ENCODE measurements around the gene WFDC9. TPM values are rescaled to one million over a fixed set of nuclear protein-coding genes. Genes with fewer than 3 reads are reported as not detected.

Gene WFDC9
- total and polyA plus RNA-seq, 4 donors, result not detected

DNA sequence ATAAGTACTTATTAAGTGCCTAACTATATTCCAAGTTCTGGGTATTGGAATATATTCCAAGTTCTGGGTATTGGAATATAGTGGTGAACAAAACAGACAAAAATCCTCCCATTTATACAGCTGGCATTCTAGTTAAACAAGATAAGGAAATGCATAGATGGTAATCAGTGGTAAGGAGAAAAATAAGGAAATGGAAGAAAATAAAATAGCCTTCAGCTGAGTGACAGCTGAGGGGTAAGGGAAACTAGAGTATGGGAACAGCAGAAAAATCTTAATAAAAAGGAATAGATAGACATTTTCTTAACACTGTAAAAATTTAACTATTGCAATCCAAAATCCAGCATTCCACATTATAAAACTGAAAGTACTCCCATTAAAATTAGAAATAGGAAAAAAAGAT, 18.8 kb downstream of the WFDC9 start:
- no peaks in the 10 kb centered on the region for H3K4me1 ChIP-seq (ENCODE audit: control insufficient read depth in 4 of 4, insufficient read depth in 4 of 4, low read length in 3 of 4)
- no peaks in the 10 kb centered on the region for H3K36me3 ChIP-seq (ENCODE audit: control insufficient read depth in 4 of 4, insufficient read depth in 3 of 4, low read depth in 1 of 4, low read length in 3 of 4)
- TF ChIP-seq, protein P1, sequence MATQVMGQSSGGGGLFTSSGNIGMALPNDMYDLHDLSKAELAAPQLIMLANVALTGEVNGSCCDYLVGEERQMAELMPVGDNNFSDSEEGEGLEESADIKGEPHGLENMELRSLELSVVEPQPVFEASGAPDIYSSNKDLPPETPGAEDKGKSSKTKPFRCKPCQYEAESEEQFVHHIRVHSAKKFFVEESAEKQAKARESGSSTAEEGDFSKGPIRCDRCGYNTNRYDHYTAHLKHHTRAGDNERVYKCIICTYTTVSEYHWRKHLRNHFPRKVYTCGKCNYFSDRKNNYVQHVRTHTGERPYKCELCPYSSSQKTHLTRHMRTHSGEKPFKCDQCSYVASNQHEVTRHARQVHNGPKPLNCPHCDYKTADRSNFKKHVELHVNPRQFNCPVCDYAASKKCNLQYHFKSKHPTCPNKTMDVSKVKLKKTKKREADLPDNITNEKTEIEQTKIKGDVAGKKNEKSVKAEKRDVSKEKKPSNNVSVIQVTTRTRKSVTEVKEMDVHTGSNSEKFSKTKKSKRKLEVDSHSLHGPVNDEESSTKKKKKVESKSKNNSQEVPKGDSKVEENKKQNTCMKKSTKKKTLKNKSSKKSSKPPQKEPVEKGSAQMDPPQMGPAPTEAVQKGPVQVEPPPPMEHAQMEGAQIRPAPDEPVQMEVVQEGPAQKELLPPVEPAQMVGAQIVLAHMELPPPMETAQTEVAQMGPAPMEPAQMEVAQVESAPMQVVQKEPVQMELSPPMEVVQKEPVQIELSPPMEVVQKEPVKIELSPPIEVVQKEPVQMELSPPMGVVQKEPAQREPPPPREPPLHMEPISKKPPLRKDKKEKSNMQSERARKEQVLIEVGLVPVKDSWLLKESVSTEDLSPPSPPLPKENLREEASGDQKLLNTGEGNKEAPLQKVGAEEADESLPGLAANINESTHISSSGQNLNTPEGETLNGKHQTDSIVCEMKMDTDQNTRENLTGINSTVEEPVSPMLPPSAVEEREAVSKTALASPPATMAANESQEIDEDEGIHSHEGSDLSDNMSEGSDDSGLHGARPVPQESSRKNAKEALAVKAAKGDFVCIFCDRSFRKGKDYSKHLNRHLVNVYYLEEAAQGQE (IDR thresholded peaks at IDR 0.05), result no peak
- TF ChIP-seq, protein P2, sequence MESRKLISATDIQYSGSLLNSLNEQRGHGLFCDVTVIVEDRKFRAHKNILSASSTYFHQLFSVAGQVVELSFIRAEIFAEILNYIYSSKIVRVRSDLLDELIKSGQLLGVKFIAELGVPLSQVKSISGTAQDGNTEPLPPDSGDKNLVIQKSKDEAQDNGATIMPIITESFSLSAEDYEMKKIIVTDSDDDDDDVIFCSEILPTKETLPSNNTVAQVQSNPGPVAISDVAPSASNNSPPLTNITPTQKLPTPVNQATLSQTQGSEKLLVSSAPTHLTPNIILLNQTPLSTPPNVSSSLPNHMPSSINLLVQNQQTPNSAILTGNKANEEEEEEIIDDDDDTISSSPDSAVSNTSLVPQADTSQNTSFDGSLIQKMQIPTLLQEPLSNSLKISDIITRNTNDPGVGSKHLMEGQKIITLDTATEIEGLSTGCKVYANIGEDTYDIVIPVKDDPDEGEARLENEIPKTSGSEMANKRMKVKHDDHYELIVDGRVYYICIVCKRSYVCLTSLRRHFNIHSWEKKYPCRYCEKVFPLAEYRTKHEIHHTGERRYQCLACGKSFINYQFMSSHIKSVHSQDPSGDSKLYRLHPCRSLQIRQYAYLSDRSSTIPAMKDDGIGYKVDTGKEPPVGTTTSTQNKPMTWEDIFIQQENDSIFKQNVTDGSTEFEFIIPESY (IDR thresholded peaks at IDR 0.05), result no peak
- TF ChIP-seq, protein P3, sequence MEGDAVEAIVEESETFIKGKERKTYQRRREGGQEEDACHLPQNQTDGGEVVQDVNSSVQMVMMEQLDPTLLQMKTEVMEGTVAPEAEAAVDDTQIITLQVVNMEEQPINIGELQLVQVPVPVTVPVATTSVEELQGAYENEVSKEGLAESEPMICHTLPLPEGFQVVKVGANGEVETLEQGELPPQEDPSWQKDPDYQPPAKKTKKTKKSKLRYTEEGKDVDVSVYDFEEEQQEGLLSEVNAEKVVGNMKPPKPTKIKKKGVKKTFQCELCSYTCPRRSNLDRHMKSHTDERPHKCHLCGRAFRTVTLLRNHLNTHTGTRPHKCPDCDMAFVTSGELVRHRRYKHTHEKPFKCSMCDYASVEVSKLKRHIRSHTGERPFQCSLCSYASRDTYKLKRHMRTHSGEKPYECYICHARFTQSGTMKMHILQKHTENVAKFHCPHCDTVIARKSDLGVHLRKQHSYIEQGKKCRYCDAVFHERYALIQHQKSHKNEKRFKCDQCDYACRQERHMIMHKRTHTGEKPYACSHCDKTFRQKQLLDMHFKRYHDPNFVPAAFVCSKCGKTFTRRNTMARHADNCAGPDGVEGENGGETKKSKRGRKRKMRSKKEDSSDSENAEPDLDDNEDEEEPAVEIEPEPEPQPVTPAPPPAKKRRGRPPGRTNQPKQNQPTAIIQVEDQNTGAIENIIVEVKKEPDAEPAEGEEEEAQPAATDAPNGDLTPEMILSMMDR (IDR thresholded peaks at IDR 0.05; ENCODE audit: low read depth, low read length, missing input control), result no peak
- H3K9ac ChIP-seq (ENCODE audit: low read depth in 1 of 2, low read length in 2 of 2), result no peak overlapping the region
- no peak overlapping the region for H3K27ac ChIP-seq (ENCODE audit: low read depth in 1 of 2, low read length in 2 of 2)
- no peak overlapping the region for H3K4me3 ChIP-seq (ENCODE audit: low read depth in 1 of 3, low read length in 3 of 3)
- no peak for DNase-seq (ENCODE audit: low spot score)
- peaks cover 0 to 2% (median 0%) of the 10 kb centered on the region in 4 donors for H3K9me3 ChIP-seq (ENCODE audit: control insufficient read depth in 4 of 4, low read length in 3 of 4)
- peaks cover 0 to 4% (median 0%) of the 10 kb centered on the region in 4 donors for H3K27me3 ChIP-seq (ENCODE audit: control insufficient read depth in 4 of 4, insufficient read depth in 4 of 4, low read length in 3 of 4)

DNA sequence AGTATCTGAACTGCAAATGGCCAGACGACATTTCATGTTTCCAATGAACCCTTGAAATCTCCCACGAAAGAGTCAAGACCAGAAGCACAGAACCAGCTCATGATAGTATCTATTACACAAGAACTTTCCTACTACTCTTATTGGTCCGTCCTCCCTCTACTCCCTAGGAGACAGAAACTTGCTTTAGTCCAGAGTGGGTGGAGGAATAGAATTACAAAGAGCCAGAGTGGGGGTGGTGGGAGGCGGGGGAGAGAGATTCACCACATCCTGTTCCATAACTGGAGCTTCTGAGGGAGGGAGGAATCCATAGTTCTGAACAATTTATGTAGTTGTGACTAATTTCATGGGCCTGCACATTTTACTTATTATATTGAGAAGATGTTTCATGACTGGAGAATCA, 20.0 kb downstream of the WFDC9 start:
- no peak for TF ChIP-seq RXRA (IDR thresholded peaks at IDR 0.05)
- TF ChIP-seq, protein P2 (IDR thresholded peaks at IDR 0.05), result no peak
- TF ChIP-seq, protein P1 (IDR thresholded peaks at IDR 0.05), result no peak
- H3K9ac ChIP-seq (ENCODE audit: low read depth in 1 of 2, low read length in 2 of 2), result no peak overlapping the region
- no peak overlapping the region for H3K4me3 ChIP-seq (ENCODE audit: low read depth in 1 of 3, low read length in 3 of 3)
- H3K4me1 ChIP-seq (ENCODE audit: control insufficient read depth in 4 of 4, insufficient read depth in 4 of 4, low read length in 3 of 4), result no peaks in the 10 kb centered on the region
- H3K36me3 ChIP-seq (ENCODE audit: control insufficient read depth in 4 of 4, insufficient read depth in 3 of 4, low read depth in 1 of 4, low read length in 3 of 4), result no peaks in the 10 kb centered on the region
- WGBS, result 64% methylated on average over 4 of the region's 4 CpGs
- peaks cover 0 to 4% (median 0%) of the 10 kb centered on the region in 4 donors for H3K27me3 ChIP-seq (ENCODE audit: control insufficient read depth in 4 of 4, insufficient read depth in 4 of 4, low read length in 3 of 4)
- peaks cover 0 to 9% (median under 1%) of the 10 kb centered on the region in 4 donors for H3K9me3 ChIP-seq (ENCODE audit: control insufficient read depth in 4 of 4, low read length in 3 of 4)
- no peak overlapping the region for H3K27ac ChIP-seq (ENCODE audit: low read depth in 1 of 2, low read length in 2 of 2)
- DNase-seq (ENCODE audit: low spot score), result no peak
